NCI-H187 (cell line): ENCODE results near the gene MRPL19.

Experiments used
- DNase-seq, 2 experiments: peaks; one replicate each; lab custom pipeline; 2025; lab: John Stamatoyannopoulos, UW

The MRPL19 gene

DNA sequence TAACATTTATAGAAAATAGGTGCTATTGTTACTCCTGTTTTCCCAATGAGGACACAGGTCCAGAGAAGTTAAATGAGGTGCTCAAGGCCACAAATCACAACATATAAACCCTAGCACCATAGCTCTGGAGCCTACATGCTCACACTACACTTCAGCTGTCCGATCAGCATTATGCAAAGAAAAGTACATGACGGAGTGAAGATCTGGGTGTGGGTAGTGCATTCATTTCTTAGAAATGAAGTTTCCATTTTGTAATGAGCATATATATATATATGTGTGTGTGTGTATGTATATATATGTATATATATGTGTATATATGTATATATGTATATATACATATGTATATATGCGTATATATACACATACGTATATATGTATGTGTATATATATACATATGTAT, 30.2 kb upstream of the MRPL19 start:
- no peak for DNase-seq

DNA sequence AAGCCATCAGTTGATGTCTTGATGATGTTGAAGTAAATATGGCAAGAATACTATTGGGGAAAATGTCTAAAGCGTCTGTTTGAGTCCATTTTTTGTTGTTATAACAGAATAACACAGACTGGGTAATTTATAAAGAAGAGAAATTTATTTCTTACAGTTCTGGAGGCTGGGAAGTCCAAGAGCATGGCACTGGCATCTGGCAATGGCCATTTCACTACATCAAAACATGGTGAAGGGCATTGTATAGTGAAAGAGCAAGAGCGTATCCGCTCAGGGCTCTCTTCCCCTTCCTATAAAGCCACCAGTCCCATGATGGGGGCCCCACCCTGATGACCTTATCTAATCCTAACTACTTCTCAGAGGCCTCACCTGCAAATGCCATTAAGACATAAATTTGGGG, 29.6 kb upstream of the MRPL19 start:
- no peak for DNase-seq

DNA sequence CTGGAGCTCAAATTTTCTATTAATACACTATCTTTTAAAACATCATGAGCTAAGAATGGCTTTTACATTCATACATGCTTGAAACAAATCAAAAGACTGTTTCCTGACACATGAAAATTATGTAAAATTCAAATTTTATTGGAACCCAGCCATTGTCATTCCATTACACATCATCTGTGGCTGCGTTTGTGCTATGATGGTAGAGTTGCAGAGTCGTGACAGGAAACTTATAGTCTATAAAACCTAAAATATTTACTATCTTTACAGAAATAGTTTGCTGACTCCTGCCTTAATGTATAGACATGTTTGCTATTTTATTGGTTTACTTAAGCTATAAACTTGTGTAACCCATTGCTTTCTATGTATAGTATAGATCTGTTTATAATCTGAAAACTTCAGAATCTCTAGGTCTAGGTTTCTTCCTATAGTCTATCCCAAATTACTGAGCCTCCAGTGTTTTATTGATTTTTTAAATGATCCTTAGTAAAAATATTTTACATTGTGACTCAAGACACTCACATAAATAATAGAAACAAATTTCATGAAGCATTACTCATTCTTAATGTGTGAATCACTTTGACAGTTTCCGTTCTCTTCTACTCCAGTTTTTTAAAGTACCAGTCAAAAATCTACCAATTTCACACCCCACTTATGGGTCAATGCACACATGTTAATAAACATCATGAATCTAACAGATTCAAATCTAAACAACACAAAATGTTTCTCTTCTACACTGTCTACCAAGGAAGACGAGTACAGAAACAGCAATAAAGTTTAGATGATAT, 26.4 kb upstream of the MRPL19 start:
- DNase-seq: no peak

DNA sequence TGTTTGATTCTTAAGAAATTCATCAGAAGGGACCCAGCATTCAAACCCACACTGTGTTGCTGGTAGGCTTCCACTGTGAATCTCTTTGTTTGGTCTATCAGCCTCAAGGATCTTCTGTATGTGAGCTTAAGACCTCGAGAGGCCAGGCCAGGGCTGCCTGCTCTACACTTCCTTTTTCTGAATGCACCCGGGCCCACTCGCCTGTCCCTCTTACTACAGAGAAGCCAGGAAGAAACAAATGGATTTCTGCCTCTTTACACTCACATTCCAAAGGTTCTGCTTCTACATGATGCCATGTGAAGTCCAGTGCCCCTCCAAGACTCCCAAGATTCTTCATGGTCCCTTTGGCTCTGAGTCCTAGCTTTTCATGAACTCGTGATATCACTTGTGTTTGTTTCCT, 25.4 kb upstream of the MRPL19 start:
- no peak for DNase-seq

GRCh38 chr2:75622500-75622899, 24.1 kb upstream of the MRPL19 start:
- DNase-seq: no peak

DNA sequence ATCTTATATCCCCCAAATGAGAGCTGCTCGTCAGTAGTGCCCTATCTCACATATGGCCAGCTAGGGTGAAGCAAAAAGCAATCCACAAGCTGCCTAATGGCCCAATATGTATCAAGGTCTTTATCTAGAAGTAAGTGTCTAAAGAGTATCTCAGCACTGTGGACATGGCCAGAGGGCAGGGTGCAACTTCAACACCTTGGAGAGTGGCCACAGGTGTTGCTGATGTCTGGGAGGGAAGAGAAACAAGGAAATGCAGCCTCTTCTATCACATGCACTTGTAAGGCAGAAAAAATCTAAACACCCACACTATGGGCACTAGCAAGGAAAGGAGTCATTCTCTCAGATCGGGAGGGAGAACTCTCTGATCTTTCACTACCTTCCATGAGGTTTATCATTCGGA, 23.7 kb upstream of the MRPL19 start:
- no peak for DNase-seq

- peak in 1 of 2 experiments; percentile 2 for DNase-seq
Measured at GRCh38 chr2:75627902-75628504, 18.6 kb upstream of the MRPL19 start.

DNA sequence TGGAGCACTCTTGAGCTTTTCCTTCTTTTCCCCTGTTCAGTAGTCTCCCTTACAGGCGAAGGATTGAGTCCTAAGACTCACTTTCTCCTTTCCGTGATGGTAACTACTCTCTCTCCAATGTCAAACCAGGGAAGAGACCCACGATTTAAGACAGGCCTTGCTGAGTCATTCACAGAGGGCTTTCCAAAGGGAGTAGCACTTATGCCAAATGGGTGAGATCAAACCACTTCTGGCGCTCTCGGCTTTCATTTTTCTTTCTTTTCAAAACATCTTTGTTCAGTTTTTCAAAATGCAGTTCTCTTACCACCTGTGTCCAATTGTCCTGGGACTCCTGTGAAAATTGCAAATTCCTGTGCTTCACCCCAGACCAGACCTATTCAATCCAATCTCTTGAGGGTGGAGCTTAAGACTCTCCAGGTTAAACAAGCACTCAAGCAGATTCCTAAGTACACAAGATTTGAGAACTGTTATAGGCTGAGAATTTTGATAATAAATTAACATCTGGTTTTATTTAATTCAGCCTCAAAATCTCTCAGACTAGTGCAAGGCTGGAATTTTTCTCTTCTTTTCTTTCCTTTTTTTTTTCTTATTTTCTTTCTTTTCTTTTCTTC, 14.4 kb upstream of the MRPL19 start:
- no peak for DNase-seq

GRCh38 chr2:75632813-75633212, 13.8 kb upstream of the MRPL19 start:
- no peak for DNase-seq

DNA sequence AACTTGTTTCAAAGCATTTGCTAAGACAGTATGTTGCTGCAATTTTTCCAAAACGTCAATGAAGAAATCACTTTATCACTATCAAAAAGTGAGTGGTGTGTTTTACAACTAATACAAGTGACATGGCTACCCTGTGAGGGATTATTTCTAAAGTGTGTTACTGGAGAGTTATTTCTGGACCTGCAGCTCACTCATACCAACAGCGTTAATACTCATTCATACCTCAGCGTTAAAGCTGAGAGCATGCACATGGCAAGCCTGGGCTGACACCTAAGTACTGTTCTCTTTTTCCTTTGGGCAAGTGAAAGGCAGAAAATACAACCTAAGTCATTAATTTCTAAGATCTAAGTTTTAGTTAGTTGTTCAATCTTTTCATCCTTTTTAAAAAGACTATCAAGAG, 13.0 kb upstream of the MRPL19 start:
- DNase-seq: no peak

DNA sequence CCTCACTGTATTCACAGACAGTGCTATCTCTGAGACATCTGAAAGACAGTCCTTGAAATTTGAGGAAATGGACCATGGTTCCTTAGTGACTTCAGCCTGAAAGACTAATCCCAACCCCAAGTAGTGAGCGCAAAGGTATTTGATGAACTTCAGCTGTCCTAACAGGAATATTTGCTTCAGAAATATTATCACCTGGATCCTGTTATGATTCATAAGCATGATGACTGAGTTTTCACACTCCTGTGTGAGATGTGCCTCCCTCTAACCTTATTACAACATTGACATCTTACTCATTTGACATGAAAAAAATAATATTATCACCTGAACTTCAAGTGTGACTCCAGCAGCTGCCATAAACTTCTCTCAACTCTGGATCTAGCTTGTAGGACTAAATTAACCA, 11.6 kb upstream of the MRPL19 start:
- no peak for DNase-seq

- DNase-seq: no peak
Measured at GRCh38 chr2:75637568-75637967, 9.0 kb upstream of the MRPL19 start.

DNA sequence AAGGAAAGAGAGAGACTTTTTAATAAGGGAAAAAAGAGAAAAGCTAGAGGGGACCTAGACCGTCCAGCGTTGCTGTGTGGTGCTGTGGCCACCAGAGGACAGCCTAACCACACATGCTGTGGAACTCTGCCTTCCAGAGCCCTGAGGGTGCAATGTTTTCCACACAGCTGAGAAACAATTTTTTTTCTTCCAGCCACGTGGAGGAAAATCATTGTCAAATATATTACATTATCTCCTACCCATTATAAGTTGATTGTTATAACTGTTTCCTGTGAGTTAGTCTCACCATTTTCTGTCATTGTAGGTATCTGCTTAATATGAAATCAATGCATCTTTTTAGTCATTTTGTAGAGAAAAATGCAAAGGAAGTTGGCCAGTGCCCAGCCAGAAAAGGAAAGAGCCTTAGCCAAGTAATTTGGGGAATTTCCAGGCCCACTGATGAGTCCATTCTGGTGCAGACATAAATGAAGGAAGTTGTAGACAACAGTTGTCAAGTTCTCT, 5.9 kb upstream of the MRPL19 start:
- no peak for DNase-seq

DNA sequence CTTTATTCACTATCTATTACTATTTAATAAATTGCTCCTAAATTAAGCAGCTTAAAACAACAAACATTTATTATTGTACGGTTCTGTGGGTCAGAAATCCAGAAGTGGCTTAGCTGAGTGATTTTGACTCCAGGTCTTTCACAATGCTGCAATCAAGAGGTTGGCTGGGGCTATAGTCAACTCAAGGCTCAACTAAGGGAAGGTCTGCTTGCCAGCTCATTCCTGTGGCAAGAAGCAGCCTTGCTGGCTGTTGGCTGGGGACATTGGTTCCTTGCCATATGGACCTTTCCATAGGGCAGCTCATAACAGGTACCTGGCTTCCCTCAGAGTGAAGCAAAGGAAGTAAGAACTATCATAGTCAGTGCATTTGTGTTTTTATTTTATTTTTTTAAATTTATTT, 5.0 kb upstream of the MRPL19 start:
- no peak for DNase-seq

GRCh38 chr2:75643980-75644379, 2.6 kb upstream of the MRPL19 start:
- DNase-seq: no peak

GRCh38 chr2:75645643-75646042, 940 bp upstream of the MRPL19 start:
- DNase-seq: no peak

DNA sequence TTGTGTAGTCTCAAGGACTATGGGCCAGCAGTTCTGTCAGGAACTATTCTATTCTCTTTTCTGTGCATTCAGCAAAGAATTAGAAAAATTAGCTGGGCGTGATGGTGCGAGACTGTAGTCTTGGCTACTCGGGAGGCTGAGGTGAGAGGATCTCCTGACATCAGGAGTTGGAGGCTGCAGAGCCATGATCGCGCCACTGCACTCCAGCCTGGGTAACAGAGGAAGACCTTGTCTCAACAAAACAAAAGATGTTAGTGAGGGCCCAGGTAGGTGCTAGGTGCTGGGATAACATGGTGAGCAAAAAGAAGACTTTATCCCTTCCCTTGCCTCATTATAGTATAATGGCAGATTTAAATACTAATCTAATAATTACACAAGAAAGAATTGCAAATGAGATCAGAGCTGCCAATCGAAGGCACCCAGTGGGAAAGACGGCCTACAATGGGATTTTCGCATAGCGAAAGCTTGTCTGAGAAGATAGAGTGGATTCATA, 447 bp upstream of the MRPL19 start:
- no peak for DNase-seq

- DNase-seq: no peak
Measured at GRCh38 chr2:75647771-75648170, 1.2 kb downstream of the MRPL19 start.

- no peak for DNase-seq
Measured at GRCh38 chr2:75654012-75654411, 7.4 kb downstream of the MRPL19 start.

DNA sequence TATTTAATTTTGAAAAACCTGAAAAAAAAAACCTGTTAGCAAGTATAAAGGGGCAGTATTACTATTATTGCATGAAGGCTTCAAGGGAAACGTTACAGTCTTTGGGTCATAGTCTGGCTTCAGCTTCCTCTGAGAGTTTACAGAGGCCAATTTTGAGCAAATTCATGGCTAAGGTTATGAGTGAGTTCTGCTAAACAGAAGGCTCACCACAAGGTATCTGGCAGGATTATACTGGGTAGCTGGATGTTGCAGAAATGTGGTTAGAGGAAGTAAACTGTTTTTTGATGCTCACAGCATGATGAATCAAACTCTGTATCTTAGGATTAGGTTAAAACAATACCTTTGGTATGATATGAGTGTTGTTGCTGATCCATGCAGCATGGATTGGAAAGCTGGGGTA, 9.3 kb downstream of the MRPL19 start:
- no peak for DNase-seq

GRCh38 chr2:75656563-75656962, 10.0 kb downstream of the MRPL19 start:
- DNase-seq: no peak

- DNase-seq: no peak
Measured at GRCh38 chr2:75657798-75658197, 11.2 kb downstream of the MRPL19 start.

DNA sequence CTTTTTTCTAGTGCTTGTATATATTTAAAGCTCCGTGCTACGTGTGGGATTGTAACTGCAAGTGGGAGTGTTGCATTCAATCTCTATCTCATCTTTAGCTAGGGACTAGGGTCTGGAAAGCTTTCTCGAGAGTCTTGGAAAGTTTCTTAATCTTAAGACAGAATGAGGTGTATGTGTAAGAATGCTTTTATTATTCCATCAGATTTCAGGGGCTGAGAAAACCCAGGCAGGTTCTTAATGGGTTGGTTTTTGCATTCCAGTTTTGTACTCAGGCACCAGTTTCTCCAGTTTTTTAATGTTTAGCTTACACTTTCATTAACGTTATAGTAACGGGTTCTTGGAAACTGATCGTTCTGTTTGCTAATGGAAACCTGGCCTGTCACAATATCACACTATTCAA, 20.3 kb downstream of the MRPL19 start:
- DNase-seq: no peak
